ENCODE measurements around the gene C14orf132.
"Not testable (repeated sequence)": the region's sequence is repeated elsewhere in the genome, so short reads cannot be mapped to it uniquely, and the experiment has no call there.

C14orf132 gene

DNA sequence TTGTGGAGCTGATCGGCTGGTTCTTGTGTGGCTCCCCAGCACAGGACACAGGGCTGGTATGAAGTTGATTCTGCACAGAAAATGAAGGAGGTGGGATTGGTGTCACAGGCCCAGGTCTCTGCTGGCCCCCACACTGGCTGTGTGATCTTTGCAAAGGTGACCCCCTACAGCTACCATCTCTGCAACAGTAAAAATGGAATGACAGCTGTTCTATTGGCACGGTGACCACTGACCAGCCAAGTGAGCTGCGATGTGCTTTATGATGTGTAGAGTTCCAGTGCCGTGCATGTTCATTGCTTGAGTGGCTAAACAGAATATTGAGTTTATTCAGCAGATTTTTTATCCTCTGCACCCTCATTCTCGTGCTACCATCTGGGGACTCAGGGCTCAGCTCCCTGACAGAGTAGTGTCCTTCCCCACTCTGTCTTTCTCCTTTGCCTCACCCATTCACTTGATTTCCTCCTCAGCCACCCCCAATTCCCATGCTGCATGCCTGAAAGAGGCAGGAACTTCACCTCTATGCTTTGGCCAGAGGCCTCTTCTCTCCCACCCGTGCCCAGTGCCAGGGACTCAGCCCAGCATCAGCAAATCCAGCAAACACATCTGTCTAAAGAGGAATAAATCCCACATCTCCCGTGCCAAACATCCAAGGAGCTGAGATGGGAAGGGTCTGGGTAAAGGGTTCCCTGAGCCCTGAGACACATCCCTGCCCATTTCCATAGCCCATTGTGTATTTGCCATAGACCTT is 21.2 kb downstream of the C14orf132 start:
- no peak for DNase-seq (ENCODE audit: insufficient read length, low spot score)
- no peak for TF ChIP-seq POLR2A (IDR thresholded peaks at IDR 0.05; ENCODE audit: low read depth, low read length)
- no peak for FAIRE-seq

DNA sequence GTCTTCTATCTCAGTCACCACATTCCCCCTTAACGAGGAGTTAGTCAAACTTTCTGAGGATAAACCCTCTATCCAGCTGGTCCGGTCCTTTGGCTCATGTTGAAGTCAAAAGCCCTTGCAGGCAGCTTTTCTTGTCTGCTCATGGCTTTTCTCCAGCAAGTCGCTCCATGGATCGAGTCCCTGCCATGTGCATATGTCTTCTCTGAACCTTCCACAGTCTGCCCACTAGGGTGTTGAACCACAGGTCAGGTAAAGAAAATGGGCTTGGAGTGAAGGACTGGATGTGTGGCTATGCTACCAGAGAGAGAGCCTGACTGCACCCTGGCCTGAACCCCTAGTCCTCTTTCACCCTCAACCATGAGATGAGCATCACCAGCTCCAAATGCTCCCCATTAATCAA is 22.8 kb downstream of the C14orf132 start:
- DNase-seq (ENCODE audit: insufficient read length, low spot score) (no peak), FAIRE-seq (no peak)
- no peak for TF ChIP-seq POLR2A (IDR thresholded peaks at IDR 0.05; ENCODE audit: low read depth, low read length)

DNA sequence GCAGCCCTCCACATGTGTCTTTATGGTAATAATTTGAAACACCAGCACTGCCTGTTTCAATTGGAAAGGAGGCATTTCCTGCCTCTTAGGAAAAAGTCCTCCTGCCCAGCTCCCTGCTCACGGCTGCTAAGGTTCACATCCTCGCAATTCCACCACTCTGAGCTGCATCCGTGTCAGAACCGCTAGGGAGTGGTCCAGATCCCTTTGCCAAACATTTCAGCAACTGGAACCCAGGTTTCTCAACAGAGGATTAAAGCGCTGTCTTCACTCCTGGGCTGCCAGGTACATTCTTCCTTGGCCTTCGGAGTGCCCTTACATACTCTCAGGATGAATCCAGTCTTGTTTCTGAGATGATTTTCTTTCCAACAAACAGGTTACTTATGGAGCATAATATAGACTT is 23.3 kb downstream of the C14orf132 start:
- no peak for FAIRE-seq
- no peak for DNase-seq (ENCODE audit: insufficient read length, low spot score)
- no peak for TF ChIP-seq POLR2A (IDR thresholded peaks at IDR 0.05; ENCODE audit: low read depth, low read length)

DNA sequence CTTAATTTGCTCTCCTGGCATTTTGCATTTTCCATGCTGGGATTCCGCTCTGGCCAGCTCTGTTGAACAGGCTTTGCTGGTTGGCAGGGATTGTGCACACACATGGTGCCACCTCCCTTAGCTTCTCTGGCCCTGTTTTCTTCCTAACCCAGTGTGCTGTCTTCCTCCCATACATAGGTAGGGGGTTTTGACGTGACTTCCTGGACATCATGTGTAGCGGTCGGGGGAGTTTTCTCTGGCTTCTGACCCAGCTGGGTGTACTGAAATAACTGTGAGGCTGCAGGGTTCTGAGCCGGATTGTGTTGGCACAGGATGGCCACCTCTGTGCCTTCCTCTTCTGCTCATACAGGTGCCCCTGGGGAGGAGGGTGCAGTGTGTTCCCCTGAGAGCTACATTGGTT is 25.7 kb downstream of the C14orf132 start:
- FAIRE-seq (no peak), DNase-seq (ENCODE audit: insufficient read length, low spot score) (no peak)
- no peak for TF ChIP-seq POLR2A (IDR thresholded peaks at IDR 0.05; ENCODE audit: low read depth, low read length)

DNA sequence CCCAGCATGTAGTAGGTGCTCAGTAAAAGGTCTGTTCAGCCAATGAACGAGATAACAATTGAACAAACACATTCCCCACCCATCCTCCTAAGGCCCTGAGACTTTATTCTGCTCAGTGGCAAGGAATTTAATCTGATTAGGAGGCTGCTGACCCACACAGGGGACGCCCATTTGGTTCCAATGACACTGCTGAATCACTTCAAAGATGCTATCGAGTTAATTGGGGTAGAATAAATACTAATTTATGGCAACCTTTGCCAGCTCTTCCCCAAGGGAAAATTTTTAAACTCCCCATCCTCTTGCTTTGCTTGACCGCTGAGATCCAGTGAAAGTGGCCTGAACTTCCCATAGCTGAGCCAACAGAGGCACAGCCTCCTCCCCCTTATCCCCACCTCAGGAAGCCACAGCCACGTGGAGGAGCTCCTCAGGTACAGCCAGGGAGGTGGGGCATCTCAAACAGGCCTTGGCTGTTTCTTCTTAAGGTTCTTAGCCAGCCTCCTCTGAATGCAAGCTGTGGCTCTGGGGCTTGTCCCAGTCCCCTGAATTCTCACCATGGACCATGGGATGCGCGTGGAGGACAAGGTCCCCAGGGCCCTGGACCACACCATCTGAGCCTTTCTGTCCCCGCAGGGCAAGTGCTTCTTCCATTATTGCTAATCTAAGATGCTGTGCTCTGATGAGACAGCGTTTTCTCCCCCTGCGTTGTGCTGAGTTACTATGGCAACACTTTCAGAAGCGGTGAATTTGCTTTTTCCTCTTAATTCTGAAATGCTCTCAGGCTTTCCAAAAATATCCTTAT is 26.7 kb downstream of the C14orf132 start:
- FAIRE-seq: no peak
- DNase-seq (ENCODE audit: insufficient read length, low spot score): no peak
- no peak for TF ChIP-seq POLR2A (IDR thresholded peaks at IDR 0.05; ENCODE audit: low read depth, low read length)

DNA sequence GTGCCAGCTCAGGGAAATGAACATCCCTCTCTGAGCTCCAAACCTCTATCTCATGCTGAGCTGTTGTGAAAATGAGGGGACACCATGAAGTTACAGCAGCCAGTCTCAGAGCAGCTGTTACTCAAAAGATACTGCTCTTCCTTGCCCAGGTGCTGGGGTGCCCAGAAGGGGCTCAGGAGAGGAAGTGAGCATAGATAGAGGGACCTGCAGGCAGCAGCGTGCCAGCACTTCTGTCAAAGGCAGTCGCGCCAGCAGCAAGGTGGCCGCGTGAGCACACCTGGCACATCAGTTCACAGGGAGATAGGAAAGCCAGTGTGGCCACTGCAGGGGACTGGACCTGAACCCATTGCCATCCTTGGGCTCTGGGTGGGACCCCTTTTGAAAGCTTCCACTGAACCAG is 27.8 kb downstream of the C14orf132 start:
- DNase-seq (ENCODE audit: insufficient read length, low spot score) (no peak), FAIRE-seq (no peak)
- TF ChIP-seq POLR2A (IDR thresholded peaks at IDR 0.05; ENCODE audit: low read depth, low read length): no peak

DNA sequence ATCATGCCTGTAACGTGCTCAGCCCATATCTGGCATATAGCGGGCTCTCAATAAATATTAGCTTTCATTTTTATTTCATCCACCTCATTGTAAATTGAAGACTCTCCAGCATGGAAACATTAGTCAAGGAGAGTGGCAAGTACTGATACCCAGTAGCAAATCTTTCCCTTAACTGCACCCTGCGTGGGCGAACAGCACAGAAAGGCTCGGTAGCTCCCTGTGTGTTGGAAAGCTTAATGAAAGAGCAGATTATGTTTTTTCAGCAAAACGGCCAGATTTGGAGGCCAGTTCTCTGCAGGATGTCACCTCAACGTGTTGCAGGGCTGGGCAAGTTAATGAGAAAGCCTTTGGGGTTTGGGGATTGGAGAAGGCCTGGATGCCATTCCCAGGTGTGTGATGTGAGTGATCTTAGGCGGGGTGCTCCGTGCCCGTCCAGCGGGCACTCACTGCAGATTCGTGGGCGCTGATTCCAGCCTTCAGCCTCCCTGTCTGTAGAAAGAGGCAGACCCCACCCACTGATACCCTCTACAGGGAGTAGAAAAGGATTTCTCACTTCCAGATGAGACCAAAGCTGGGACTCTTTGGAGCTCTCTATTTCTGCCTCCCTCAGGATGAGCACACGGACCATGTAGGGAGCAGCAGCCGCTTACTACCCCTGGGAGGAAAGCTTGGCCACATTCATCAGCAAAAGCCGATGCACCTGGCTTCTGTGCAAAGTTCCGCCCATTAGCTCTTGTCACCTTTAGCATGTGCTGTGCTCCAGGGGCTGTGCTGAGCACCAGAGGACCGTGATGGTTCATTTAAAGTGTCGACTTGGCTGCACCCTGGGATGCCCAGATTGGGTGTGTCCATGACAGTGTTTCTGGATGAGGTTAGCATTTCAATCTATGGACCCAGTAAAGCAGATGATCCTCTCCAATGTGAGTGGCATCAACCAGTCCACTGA is 29.1 kb downstream of the C14orf132 start:
- no peak for FAIRE-seq
- no peak for DNase-seq (ENCODE audit: insufficient read length, low spot score)
- no peak for TF ChIP-seq POLR2A (IDR thresholded peaks at IDR 0.05; ENCODE audit: low read depth, low read length)

DNA sequence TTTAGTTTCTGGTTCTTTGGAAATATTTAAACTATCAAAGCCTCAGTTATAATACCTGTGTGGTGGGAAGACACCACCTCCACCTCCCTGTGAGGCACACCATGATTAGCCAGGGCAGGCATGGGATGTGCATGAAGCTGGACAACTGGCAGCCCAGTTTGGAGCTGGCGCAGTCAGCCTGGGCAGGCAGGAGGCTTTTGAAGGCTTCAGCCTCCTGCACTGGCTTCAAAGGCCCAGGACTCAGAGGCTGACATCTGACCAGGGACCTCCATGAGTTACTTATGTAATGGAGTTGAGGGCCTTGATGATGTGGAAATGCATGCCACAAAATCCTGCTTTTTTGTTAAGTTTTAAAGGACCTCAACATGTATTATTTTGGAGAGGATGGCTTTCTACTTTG is 30.3 kb downstream of the C14orf132 start:
- no peak for FAIRE-seq
- TF ChIP-seq POLR2A (IDR thresholded peaks at IDR 0.05; ENCODE audit: low read depth, low read length): no peak
- DNase-seq (ENCODE audit: insufficient read length, low spot score): no peak

DNA sequence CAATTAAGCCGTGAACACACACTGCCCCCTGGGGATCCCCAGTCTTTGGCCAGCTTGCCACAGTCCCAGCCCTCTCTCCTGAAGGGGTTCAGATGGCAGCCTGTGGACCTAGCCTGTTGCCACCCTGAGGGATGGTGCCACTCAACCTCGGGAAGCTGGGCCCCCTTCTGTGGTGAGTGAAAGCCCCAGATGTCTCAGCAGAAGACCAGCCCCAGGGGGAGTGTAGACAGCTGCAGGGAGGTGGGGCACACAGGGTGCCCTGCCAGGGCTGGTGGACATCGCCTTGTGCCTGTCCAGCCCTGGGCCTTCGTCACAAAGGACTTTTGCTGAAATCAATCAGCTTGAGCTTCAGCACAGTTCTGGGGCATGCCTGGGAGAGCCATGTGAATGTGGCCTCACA is 32.4 kb downstream of the C14orf132 start:
- DNase-seq (ENCODE audit: insufficient read length, low spot score): no peak
- no peak for FAIRE-seq
- TF ChIP-seq POLR2A (IDR thresholded peaks at IDR 0.05; ENCODE audit: low read depth, low read length): no peak

DNA sequence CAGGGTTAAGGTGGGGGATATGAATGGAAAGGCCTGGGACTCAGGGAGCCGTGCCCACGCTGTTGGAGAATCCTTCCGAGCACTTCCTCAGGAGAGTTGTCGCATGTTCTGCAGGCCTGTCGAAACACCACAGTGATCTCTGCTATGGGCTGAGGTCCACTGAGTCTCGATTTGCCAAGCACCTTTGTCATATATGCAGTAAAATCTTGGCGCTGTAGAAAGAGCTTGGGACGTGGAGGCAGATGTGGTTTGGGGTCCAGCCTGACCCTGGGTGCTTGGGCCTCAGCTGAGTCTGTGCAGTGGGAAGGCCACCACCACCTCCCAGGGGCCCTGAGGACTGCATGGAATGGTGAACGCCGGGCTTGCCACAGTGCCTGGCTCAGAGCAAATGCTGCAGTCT is 32.9 kb downstream of the C14orf132 start:
- DNase-seq (ENCODE audit: insufficient read length, low spot score) (no peak), FAIRE-seq (no peak)
- no peak for TF ChIP-seq POLR2A (IDR thresholded peaks at IDR 0.05; ENCODE audit: low read depth, low read length)

DNA sequence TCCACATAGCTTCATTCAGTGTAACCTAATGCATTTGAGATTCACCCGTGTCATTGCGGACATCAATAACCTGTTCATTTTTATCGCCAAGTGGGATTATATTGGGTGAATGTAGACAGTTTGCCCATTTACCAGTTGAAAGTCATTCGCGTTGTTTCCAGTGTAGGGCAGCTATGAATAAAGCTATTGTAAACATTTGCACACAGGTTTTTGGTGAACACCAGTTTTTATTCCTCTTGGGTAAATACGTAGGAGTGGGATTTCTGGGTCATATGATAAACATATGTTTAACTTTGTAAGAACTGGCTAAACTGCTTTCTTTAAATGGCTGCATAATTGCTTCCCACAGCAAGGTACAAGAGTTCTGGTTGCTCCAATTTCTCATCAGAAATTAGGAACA is 33.6 kb downstream of the C14orf132 start:
- no peak for TF ChIP-seq POLR2A (IDR thresholded peaks at IDR 0.05; ENCODE audit: low read depth, low read length)
- DNase-seq (ENCODE audit: insufficient read length, low spot score) (no peak), FAIRE-seq (no peak)

DNA sequence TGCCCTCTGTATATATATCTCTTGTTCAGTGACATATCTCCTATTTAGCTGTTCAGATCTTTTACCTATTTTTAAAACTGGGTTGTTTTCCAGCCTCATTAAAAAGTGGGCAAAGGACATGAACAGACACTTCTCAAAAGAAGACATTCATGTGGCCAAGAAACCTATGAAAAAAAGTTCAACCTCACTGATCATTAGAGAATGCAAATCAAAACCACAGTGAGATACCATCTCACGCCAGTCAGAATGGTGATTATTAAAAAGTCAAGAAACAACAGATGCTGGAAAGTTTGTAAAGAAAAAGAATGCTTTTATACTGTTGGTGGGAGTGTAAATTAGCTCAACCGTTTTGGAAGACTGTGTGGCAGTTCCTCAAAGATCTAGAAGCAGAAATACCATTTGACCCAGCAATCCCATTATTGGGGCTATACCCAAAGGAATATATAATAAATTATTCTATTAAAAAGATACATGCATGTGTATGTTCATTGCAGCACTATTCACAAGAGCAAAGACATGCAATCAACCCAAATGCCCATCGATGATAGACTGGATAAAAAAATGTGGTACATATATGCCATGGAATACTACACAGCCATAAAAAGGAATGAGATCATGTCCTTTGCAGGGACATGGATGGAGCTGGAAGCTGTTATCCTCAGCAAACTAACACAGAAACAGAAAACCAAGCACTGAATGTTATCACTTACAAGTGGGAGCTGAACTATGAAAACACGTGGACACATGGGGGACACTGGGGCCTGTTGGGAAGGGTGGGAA is 34.3 kb downstream of the C14orf132 start:
- not testable (repeated sequence) for FAIRE-seq; DNase-seq (ENCODE audit: insufficient read length, low spot score)

DNA sequence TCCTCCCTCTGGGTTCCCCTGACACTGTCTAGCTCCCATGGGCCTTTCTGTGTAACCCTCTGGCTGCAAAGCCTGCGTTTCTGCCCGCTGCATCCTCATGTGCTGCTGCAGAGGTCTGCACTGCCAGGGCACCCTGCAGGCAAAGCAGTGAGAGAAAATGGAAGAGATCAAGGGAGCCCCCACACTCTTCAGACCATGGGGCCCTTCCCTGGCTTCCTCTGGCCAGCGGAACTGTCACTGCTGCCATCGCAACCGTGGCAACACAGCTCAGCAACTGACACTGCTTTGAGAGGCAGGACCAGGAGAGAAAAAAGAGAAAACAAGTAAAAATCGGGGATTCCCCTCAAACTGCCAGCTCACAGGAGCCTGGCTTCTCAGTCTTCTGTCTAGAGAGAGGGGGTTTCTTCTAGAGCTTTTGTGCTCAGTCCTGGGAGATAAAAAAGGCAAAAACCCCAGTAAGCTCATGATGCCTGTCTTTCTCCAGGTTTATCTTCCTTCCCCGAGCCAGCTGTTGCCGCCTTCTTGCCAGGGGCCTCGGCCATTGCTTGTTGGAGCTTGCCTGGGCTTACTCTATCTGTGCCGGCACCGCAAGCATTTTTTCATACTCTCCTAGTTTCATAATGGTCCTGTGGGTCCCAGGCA is 38.9 kb downstream of the C14orf132 start:
- DNase-seq (ENCODE audit: insufficient read length, low spot score) (no peak), FAIRE-seq (no peak)
- no peak for TF ChIP-seq POLR2A (IDR thresholded peaks at IDR 0.05; ENCODE audit: low read depth, low read length)

Data from H54 (cell line).